Fibroblast of skin of left quadriceps (primary cell): ENCODE data around the gene PPY.
"Not testable (repeated sequence)": the region's sequence is repeated elsewhere in the genome, so short reads cannot be mapped to it uniquely, and the experiment has no call there.

Experiments used
- DNase-seq, 2 experiments: peaks; one replicate each; pipeline ENCODE4 v3.0.0-alpha.2; 2013; ENCODE audit warnings: low read depth in 2 of 2

Gene PPY

DNA sequence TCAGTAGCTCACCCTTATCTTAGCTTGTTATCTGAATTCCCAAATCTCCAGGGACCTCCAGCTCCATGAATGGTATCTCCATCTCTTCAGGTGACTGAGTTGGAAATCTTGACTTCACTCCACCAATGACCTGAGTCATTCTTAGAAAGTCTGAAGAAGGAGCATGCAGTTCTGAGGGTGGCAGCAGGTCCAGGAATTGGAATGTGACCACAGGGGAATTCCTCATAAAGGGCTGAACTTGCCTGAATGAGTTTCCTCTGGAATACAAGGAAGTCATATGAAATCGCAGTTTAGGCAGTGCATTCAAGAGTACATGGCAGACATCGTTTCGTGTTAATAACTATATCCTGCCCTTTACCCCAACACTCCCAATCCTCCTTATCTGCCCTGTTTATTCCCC lies 24.0 kb upstream of the PPY start:
- DNase-seq = no peak

DNA sequence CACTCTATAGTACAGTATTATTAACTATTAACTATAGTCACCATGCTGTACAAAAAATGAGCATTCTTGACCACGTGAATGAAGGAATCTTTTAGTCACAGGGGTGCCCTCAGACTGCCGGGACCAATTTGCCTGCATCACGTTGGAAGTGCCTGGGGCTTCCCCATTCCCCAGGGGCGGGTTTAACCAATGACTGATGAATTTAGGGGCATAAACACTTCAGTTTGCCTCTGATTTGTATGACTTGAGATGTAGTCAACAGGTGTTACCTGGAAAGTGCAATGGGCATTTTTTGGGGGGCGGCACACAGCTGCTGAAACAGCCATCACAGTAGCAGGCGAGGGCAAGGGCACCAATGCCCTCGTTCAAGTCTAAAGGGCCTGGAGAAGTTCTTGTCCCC lies 20.2 kb upstream of the PPY start:
- no peak for DNase-seq

DNA sequence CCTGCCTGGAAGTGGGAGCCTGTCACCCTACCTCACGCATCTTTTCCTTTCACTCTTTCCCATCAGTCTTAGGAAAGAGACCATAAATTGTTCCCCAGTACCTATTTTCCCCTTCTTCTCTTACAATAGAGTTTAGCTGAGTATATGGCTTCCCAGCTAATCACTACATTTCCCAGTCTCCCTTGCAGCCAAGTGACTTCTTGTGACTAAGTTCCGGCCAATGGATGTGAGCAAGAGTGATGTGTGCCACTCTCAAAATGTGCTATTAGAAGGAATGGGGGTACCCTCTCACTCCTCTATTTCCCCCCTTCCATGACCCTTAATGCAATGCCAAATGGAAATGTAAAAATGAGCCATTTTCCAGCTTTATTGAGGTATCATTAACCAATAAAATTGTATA lies 19.7 kb upstream of the PPY start:
- DNase-seq = no peak

DNA sequence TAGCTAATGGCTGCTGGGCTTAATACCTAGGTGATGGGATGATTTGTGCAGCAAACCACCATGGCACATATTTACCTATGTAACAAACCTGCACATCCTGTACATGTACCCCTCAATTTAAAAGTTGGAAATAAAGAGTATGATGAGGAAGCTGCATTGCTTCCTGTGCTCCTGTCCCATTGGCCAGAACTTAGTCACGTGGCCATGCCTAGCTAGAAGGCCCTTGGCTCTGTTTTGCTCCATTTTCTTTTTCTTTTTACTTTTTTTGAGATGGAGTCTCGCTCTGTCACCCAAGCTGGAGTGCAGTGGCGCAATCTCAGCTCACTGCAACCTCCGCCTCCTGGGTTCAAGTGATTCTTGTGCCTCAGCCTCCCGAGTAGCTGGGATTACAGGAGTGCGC lies 19.0 kb upstream of the PPY start:
- DNase-seq = not testable (repeated sequence)

DNA sequence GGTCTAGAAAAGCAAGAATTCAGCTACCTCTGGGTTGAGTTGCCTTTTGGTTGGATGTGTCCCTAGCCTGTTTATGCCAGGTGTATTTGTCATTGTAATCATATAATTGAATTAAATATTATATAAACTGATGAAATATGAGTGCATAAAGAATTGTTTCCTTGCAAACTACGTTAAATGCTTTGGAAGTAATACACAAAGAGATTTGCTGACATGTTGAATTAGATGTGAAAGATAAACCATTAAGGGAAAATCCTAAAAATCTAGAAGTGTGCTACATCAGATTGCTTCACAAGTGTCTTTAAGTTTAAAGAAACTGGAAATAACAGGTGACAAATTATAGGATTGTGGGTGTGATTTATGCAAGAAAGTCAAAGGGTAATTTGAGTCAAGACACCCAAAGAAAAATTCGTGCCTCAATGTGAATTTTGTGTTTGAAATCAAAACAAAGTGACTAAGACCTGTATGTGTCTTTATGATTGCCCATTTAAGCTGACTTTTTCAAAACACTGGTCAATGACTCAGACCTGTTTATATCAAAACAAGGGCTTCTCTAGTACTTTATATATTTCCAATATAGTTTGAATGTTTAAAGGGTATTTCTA lies 16.6 kb upstream of the PPY start:
- DNase-seq = no peak

DNA sequence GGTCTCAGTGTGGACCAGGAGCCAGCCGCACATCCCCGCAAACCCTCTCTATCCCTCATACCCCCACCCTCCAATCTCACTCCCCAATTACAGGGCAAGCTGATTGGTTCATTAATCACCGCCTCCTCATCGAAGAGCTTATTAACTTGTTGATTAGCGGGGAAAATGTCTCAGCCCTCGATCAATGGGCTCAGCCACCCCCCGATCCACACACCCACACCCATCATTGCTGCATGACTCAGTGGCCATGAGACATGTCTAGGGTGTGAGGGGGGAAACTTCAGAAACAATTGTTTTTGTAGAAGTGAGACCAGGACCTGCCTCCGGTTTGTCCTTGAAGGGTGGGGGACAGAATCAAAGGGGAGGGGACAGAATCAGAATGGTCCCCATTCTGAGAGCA lies 13.9 kb upstream of the PPY start:
- DNase-seq = no peak

DNA sequence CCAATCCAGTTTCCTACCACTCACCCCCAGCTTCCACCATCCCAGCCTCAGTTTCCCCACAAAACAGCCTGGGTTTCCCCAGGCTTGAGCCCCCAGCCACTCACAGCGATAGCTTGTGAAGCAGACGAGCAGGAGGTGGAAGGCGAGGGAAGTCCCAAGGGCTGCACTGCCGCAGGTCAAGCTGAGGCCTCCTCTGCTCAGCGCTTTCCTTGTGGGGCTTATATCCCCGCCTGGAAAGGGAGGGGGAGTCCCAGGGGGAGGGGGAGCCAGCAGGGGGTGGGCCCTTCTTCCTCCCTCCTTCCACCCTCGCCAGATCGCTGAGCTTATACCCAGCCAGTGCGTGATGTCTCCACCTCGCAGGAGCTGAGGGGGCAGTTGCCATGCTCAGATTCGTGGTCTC lies 11.5 kb upstream of the PPY start, which contains the start of gene PYY:
TSS of gene PYY (minus strand) at position 195 of the 400 bp plus-strand sequence. CDS start 457 bp downstream, outside the sequence.
- DNase-seq = no peak

DNA sequence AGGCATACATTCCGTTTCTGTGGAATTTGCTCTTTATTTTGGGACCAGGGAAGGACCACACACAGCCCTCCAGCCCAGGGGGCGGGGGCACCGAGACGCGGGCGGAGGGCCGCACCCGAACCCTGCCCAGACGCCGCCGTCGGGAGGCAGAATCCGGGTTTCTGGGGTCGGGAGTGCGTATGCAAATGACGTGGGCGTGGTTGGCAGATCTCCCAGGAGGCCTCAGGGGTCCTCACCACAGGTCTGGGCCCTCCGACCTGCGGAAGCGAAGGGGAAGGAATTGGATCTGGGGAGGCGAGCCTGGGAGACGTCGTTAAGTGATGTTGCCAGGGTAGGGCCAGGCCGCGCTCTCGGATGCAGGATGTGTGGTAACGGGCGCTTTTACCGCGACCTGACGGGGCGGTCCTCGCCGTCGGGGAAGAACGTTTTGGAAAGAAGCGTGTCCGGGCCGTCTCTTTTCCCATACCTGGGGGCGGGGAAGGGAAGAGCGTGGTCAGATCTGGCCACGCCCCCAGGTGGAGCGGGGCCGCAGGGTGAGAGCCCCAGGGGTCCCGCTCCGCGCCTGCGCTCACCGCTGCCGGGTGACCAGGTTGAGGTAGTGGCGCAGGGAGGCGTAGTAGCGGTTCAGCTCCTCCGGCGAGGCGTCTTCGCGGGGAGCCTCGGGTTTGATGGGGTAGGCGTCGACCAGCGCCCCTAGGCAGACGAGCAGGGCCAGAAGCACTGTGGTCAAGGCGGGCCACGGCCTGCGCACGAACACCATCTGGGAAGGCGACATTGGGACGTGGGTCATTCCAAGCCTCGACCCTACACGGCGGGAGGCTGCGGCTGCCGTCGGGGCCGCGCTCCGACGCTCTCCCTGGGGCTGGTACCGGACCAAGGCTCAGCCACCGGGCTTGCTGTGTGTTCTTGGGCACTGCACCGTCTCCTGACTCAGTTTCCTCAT lies 10.7 kb upstream of the PPY start:
- no peak for DNase-seq

DNA sequence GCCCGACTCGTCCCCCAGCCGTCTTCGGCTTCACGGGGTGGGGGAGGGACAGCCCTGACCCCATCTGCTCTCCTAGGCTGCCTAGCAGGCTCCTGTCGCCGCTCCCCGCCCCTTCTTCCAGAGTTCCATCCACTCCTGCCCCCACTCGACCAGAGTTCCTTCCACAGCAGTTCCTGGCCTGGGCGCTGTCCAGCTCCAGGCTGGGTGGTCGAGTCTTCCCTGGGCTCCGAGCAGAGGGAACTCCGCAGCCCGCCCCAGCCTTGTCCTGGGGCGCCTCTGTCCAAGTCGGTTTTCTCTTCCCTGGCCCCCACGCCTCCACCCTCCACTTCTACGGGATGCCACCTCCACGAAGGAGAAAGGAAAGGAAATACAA lies 10.1 kb upstream of the PPY start:
- no peak for DNase-seq

DNA sequence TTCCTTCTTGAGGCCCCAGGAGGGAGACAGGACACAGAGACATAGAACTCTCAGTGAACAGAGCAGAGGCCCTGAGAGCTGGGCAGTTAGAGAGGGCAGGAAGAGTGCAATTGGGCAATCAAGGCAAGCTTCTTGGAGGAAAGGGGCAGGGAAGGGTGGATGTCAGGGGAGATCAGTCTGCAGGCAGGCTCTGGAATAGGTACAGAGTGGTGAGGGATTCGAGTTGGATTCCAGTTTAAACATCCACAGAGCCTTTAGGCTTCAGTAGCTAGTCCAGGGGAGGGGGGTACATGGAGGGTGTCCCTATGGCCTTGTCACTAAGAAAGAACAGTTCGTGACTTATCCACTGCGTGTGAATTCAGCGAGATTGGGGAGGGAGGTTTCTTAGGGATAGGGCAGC lies 9.5 kb upstream of the PPY start:
- DNase-seq = no peak

DNA sequence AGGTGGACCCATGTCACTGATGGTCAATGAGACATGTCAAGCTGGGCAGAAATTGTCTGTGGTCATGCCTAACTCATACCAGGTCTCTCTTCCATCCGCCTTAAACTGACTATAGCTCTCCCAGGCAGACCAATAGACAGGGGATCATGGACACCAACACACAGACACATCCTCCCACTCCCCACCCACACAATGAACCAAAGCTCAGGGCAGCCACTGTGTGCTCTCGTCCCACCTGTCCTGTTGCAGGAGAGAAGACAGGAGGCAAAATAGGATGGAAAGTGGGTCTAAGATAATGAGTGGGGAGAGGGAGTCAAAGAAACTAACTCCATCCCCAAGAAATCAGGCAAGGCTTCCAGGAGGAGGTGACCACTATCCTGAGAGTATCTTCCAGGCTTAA lies 8.3 kb upstream of the PPY start:
- no peak for DNase-seq

DNA sequence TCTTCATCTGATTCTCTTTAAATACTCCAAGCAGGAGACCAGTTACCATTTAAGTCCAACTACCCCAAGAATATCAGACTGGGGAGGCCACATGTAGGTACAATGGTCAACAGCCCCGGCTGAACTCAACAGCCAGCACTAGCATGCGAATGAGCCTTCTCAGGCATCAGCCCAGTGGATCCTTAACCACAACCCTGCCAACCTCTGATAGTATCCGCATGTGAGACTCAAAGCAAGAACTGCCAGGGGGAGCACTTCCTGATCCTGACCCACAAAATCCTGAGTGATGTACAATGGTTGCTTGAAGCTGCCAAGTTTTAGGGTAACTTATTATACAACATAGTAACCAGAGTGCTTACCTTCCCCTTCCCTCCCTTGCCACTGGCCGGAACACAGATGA lies 7.5 kb upstream of the PPY start:
- DNase-seq = no peak

DNA sequence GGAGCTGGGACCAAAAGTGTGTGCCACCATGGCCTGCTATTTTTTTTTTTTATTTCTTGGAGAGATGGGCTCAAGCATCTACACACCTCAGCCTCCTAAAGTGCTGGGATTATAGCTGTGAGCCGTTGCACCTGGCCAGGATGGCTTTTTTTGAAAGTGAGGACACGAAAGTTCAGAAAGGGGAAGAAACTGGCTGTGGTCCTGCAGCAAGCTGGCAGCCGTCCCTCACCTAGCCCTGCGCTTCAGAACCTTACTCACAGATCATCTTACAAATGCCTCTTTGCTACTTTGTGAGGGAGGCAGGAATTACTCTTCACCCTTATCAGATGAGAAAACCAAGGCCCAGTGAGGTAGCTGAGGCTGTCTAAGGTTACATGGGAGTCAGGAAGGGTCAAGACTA lies 4.5 kb upstream of the PPY start:
- no peak for DNase-seq

DNA sequence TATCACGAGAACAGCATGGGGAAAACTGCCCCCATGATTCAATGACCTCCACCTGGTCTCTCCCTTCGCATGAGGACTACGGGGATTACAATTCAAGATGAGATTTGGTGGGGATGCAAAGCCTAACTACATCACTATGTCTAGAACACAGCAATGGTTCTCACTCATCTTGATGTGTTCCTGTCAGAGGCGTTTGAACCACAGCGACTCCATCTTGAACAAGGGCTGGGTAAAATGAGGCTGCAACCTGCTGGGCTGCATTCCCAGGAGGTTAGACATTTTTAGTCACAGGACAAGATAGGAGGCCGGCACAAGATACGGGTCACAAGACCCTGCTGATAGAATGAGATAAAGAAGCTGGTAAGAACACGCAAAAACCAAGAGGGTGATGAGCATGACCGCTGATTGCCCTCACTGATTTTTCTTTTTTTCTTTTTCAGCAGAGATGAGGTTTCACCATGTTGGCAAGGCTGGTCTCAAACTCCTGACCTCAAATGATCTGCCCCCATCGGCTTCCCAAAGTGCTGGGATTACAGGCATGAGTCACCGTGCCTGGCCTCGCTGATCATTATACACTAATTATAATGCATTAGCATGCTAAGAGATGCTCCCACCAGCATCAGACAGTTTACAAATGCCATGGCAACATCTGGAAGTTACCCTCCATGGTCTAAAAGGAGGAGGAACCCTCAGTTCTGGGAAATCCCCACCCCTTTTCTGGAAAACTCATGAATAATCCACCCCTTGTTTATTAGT lies 3.0 kb upstream of the PPY start:
- peak; percentile 60 to 61 for DNase-seq

DNA sequence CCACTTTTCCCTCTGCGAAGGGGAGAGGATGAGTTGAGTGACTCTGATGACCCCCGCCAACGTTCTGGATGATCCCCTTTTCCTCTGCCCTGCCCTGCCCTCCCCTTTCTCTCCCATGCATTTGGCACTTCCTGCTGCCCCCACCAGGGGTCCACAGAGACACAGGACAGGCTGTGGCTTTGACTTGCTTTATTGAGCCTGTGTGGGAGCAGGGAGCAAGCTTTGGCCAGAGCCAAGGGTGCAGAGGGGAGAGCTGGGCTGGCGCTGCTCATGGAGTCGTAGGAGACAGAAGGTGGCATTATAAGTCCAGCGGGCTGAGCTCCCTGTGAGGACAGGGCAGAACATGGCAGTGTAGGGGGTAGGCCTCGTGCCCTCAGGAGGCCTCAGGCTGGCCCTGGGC lies 1.6 kb downstream of the PPY start:
- DNase-seq = peak in 1 of 2 experiments; percentile 17

DNA sequence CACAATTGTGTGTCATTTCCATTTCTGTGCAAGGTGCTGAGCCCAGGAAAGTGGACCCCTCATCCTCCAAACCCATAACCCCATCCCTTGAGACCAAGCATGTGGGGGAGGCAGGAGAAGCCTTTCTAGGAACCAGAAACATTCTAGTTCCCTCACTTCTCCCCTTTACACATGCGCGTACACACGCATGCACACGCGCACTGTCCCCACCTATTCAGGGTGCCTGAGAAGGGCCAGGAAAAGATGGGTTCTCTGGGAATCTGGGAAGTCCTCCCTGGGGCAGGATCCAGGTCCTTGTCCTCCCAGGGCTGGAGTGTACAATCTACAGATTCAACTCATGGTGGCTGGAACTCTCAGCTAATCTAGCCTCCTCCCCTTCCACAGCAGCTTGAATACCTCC lies 2.4 kb downstream of the PPY start:
- DNase-seq = no peak

DNA sequence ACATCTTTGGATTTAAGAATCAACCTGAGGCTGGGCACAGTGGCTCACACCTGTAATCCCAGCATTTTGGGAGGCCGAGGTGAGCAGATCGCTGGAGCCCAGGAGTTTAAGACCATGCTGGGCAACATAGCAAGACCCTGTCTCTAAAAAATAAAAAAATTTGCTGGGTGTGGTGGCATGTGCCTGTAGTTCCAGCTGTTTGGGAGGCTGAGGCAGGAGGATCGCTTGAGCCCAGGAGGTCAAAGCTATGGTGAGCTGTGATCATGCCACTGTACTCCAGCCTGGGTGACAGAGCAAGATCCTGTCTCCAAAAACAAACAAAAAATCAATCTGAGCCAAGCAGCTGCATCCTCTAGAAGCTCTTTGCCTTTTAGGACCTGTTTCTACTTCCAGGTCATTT lies 2.8 kb downstream of the PPY start:
- not testable (repeated sequence) for DNase-seq

DNA sequence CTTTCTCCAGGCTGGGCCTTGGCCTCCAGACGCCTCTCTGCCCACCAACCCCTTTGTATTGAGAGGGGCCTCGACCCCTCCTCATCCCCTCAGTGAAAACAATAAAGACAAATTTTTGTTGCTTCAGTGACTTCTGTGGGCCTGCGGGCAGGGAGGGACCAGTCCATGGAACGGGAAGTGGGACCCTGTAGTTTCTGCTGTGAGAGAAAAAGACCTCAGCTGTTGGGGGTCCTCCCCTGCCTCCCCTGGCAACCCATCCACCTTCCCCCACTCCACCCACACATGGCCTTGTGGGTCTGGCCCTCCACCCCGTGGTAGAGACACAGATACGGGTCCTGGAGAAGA lies 3.5 kb downstream of the PPY start:
- no peak for DNase-seq

DNA sequence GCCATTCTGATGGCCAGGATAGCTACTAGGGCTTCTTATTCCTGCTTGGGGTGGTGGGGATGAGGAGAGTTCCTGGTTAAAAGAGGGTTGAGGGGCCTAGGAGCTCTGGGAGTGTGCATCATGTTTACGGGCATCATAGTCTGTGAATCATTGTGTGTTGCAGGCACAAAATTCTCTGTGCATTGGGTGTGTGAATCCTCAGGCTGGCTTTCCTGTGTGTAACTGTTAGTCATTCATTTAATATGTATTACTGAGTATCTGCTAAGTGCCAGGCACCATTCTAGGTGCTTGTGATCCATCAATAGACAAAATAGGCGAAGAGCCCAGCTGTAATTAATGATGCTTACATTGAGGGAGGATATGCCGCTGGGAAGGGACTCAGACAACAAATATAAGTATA lies 5.8 kb downstream of the PPY start:
- DNase-seq = peak in 1 of 2 experiments; percentile 14

DNA sequence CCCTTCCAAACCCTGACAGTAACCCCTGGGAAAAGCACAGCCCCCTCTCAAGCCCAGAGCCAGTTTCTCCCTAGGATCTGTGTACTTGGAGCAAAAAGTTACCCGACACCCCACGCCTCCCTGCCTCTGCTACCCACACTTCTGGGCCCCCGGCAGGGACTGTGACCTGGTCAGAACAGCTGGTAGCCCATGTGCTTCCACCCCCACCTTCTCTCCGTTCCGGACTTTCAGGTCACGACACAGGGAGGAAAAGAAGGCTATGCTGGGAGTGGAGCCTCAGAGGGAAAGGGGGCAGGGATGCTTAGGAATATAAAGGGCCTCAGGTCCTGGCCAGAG lies 6.4 kb downstream of the PPY start:
- DNase-seq = no peak

DNA sequence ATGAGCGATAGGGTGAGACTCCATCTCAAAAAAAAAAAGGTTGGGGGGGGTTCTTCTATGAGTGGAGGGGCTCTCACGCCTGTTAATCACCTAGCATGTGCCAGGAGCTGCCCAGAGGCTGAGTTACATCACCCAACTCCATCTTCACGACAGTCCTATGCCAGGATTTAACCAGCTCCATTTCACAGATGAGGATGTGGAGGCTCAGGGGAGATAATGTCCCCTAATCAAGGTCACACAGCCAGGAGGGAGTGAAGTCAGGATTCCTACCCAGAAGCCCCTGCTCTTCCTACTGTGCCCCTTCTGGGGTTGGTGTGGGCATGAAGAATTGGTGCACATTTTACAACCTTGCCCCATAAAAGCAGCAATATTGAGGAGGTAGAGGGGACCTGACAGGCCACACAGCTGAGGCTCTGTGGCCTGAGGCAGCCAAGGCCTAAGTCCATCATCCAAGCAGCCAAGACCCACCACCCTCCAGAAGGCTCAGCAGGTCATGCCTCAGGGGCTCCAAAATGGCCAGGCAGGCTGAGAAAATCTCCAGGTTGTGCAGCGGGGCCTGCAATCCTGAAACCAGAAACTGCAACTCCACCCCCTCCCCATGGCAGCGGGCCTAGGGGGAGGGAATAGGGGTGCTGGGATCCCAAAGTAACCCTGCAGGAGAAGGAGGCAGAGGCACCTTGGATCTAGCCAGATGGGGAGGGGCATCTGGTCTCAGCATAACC lies 6.9 kb downstream of the PPY start:
- DNase-seq = no peak

DNA sequence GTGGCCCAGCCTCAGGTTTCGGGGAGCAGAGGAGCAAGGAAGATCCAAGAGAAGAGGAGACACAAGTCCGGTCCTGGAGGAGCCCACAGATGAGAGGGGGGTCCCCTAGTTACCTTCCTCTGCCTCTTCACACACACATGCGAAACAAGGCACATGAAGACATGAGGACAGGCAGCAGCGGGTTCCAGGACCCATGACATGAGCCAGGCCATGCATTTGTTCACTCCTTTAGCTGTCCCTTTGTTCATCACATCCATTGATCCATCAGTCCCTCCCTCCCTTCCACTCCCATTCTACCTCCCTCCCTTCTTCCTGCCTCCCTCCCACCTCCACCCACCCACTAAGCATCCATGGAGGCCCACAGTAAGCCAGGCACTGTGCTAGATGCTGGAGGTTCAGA lies 9.4 kb downstream of the PPY start:
- no peak for DNase-seq
